Coronary artery (tissue), 2 donors: ENCODE measurements around the gene PRPF18.

ENCODE experiments used
- DNase-seq: peaks from one replicate; pipeline ENCODE4 v3.0.0-alpha.2; 2017; ENCODE audit warnings: low spot score
- H3K27ac ChIP-seq, 2 donors: fragments of 200-600 bp; sonication (generic); one replicate each; pipeline ENCODE4 v1.5.1; 2016 to 2019
- H3K4me3 ChIP-seq: fragments of 200-600 bp; sonication (generic); 2 replicates; pipeline ENCODE4 v1.5.1; 2016; ENCODE audit warnings: mild to moderate bottlenecking, moderate library complexity
- TF ChIP-seq, protein P1 (sequence below): fragments of 200-600 bp; sonication (generic); IDR thresholded peaks from one replicate; pipeline ENCODE4 v1.5.1; 2019; ENCODE audit warnings: antibody characterized with exemption

The PRPF18 gene

DNA sequence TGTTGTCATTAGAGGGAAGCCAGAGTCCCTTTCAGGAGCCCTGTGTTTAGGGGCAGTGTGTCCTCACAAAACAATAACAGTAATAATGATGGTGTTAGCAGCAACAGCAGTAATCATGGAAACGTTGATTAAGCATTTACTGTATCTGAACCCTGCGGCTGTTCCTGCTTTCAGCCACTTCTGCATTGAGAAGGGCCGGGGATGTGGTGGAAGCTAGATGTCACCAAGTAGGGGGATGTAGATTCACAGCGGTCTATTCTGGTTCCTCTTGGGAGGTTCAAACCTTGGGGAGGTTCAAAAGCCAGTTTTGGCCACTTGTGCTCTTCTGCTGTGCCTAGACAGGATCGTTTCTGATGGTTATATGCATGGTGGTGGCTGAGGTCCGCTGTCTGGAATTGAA, 44.8 kb downstream of the PRPF18 start:
- no peak for DNase-seq
- Histone ChIP-seq H3K4me3 (no peak overlapping the region), H3K27ac (peak overlapping the region in 1 of 2 donors; percentile 91)
- TF ChIP-seq, protein P1, sequence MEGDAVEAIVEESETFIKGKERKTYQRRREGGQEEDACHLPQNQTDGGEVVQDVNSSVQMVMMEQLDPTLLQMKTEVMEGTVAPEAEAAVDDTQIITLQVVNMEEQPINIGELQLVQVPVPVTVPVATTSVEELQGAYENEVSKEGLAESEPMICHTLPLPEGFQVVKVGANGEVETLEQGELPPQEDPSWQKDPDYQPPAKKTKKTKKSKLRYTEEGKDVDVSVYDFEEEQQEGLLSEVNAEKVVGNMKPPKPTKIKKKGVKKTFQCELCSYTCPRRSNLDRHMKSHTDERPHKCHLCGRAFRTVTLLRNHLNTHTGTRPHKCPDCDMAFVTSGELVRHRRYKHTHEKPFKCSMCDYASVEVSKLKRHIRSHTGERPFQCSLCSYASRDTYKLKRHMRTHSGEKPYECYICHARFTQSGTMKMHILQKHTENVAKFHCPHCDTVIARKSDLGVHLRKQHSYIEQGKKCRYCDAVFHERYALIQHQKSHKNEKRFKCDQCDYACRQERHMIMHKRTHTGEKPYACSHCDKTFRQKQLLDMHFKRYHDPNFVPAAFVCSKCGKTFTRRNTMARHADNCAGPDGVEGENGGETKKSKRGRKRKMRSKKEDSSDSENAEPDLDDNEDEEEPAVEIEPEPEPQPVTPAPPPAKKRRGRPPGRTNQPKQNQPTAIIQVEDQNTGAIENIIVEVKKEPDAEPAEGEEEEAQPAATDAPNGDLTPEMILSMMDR, result no peak

DNA sequence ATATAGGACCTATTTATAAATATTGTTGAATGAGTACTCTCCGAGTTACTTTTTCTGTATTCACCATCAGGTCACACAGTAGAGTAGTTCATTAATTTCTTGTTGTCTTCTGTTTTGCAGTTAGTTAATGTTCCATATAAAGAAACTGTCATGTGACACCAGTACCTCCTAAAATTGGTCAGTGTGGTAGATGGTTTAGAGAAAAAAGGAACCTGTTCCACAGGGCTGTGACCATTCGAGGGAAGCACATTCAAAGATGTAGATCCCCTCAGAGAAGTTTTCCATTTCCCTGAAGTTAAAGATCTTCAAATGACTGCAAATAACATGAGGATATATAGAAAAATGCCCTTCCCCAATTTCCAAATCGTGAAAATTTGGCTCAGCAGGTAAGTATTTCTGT, 45.7 kb downstream of the PRPF18 start:
- Histone ChIP-seq H3K4me3 (no peak overlapping the region), H3K27ac (peak overlapping the region; percentile 82 to 91)
- DNase-seq, result no peak
- TF ChIP-seq, protein P1, result no peak

DNA sequence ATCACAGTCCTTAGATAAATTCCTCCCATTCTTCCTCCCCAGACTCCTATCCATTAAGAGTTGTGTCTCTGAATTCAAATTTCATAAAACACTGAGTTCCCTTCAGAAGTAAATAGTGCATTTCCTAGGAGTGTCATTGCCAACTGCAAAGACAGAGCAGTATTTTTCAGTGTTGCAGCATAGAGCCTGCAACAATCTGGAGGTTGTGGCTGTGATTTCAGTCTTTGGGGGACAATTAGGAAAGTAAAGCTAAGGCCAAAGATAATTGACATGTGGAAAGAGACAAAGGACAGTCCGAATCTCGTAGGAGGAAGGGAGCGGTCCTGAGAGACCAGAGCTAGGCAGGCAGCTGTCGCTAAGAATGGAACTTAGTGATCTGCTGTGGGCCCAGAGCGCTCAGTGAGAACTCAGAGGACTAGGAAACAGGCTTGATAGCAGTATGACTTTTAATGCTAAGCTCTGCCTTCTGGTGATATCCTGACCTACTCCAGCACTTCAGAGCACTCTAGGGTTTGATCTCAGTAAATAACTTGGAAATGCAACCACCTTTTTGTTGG, 46.2 kb downstream of the PRPF18 start:
- TF ChIP-seq, protein P1, result no peak
- Histone ChIP-seq H3K27ac (peak overlapping the region; percentile 82 to 91), H3K4me3 (peak overlapping the region; percentile 54)
- no peak for DNase-seq

DNA sequence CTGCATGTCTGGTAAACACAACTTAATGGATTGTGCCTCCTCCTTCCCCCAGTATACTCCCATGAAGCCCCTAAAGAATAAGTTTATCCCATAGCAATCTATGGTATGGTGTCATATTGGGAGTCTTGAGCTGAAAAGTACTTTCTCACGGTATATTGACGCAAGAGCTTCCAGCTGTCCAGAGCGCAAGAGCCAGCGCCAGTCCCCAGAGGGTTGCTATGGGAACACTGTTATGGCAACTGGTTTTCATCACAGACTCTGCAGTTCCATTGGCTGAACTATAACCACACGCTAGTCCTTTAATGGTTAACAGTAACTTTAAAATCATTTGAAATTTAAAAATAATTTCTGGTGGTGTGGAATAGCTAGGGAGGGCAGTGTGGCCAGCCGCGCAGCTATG, 46.9 kb downstream of the PRPF18 start:
- DNase-seq, result peak; percentile 80
- TF ChIP-seq, protein P1, result no peak
- peak overlapping the region; percentile 54 for H3K4me3 ChIP-seq
- peak overlapping the region; percentile 82 to 91 for H3K27ac ChIP-seq

DNA sequence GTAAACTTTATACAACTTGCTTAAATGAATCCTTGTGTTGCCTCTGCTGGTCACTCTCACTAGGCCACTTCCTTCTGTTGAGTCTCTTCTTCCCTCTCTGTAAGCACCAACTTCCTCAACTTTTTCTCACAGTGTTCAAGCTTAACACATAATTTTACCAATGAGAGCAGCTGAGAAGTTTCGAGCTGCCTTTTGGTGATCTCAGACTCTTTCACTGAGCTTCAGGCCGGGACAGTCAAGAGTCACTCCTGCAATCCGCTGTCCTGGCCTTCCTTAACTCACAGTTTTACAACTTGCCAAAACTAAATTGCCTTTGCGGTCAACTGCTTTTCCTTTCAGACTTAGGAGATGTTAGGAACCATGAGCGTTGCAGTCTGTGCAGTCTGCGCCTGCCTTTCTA, 47.4 kb downstream of the PRPF18 start:
- Histone ChIP-seq H3K4me3 (no peak overlapping the region), H3K27ac (peak overlapping the region; percentile 71 to 91)
- TF ChIP-seq, protein P1, result no peak
- DNase-seq, result no peak

DNA sequence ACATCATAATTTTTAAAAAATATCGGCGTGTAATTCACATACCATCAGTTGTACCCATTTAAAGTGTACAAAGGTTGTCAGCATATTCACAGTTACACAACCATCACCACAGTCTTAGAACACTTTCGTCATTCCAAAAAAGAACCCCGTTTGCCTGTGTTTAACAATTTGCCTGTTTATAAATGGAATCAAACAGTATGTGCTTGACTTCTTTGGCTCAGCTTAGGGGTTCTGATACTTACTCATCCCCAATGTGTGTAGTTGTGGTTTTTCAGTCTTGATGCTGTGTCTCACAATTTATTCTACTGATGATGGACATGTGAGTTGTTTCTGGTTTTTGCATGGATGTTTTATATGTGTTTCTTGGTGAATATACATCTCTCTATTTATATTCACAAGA, 50.0 kb downstream of the PRPF18 start:
- Histone ChIP-seq H3K27ac (no peak overlapping the region), H3K4me3 (no peak overlapping the region)
- no peak for DNase-seq
- TF ChIP-seq, protein P1, result no peak

DNA sequence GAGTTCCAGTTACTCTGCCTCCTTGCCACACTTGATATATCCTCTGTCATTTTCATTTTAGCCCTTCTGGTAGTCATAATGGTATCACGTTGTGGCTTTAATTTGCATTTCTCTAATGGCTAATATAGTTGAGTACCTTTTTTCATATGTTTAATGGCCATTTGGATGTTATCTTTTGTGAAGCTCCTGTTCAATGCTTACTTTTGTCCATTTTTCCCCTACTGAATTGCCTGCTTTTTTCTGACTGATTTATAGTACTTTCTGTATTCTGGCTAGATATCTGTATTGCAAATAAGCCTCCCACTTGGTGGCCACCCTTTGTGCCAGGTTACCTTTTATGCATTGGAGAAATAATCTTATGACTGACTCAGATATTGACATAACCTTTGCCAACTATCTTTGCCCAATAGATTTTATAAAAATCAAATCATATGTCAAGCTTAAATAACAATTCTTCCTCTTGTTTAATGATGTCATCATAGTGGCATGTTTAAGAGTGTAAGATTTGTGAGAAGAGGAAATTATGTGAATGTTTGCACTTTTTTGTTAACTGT, 50.6 kb downstream of the PRPF18 start:
- TF ChIP-seq, protein P1, result no peak
- no peak for DNase-seq
- Histone ChIP-seq H3K27ac (no peak overlapping the region), H3K4me3 (no peak overlapping the region)
